Stimulated activated CD8-positive, alpha-beta memory T cell treated with anti-CD3 and anti-CD28 coated beads, Interleukin-7, amount 100 ng/mL, for 24 hours (primary cell): Measurements from ENCODE around the gene NEIL3.
"Not testable (repeated sequence)": the region's sequence is repeated elsewhere in the genome, so short reads cannot be mapped to it uniquely, and the experiment has no call there.

ENCODE experiments used
- DNase-seq: peaks from one replicate; pipeline ENCODE4 v3.0.0-alpha.2; 2020; ENCODE audit warnings: low read depth

Gene NEIL3

DNA sequence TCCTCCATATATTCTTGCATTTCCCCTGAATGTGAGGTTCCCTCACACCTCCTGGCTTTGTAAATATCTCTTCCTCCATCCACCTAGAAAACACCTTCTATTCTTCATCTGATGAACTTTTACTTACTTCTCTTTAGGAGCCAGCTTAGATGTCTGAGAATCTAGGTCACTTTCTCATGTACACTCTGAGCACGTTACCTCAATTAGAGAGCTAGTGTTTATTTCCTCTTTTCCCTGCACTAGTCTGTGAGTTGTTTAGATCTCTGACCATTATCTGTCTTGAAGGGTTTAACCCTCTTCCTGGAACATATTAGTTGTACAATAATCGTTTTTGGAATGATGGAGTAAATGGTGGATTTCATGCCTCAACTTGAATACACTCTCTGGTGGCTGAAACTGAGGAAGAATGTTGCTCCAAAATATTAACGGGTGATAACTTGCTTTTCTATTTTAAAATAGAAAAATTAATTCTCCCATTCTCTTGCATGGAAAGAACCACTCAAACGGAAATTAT lies 8.5 kb upstream of the NEIL3 start:
- no peak for DNase-seq

DNA sequence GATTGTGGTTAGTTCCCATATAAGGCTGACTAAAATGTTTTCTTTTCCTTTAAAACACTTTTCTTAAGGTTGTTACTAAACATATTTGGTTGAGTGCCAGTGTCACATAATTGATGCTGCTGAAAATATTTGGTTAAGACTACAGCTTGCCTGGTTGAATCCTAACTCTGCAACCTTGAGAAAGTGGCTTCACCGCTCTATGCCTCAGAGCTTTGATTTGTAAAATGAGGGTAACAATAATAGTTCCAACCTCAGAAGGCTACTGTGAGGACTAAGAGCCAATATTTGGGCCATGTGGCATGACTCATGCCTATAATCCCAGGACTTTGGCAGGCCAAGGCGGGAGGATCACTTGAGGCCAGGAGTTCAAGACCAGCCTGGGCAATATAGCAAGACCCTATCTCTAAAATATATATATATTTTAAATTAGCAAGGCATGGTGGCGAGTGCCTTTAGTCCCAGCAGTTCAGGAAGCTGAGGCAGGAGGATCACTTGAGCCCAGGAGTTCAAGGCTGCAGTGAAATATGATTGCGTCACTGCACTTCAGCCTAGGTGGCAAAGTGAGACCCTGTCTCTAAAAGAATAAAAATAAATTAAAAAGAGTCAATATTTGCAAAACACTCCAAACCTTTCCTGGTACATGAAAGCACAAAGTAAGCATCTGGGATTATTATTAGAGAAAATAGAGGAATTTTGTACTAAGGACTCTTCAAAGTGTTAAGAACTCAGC lies 7.1 kb upstream of the NEIL3 start:
- no peak for DNase-seq

DNA sequence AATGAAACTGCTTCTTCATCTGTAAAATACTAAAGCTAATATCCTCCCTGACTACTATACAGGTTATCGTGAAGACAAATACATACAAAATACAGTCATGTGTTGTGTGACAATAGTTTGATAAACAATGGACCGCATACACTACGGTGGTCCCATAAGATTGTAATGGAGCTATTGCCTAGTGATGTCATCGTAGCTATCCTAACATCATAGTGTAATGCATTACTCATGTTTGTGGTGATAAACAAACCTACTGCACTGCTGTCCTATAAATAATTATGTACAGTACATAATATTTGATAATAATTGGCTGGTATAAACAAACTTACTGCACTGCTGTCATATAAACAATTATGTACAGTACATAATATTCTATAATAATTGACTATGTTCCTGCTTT lies 5.6 kb upstream of the NEIL3 start:
- no peak for DNase-seq

DNA sequence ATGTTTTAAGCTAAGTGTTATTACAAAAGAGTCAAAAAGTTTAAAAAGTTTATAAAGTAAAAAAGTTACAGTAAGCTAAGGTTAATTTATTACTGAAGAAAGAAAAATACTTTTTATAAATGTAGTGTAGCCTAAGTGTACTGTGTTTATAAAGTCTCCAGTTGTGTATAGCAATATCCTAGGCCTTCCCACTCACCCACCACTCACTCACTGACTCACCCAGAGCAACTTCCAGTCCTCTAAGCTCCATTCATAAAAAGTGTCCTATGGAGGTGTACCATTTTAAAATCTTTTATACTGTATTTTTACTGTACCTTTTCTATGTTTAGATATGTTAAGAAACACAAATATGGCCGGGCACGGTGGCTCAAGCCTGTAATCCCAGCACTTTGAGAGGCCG lies 4.8 kb upstream of the NEIL3 start:
- DNase-seq: not testable (repeated sequence)

DNA sequence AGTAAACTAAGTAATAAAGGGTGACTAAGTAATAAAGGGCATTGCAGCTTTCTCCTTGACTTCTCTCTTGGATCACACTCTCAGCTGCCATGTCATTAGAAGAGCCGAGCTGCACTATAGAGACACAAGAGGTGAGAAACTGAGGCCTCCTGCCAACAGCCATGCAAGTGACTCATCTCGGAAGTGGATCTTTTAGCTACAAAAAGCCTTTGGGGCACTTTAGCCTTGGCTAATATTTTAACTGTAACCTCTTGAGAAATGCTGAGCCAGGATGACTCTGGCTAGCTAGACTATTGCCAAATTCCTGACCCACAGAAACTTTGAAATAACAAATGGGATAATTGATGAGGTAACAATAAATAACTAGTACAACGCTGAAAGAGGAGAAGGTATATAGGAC lies 1.5 kb upstream of the NEIL3 start:
- no peak for DNase-seq

DNA sequence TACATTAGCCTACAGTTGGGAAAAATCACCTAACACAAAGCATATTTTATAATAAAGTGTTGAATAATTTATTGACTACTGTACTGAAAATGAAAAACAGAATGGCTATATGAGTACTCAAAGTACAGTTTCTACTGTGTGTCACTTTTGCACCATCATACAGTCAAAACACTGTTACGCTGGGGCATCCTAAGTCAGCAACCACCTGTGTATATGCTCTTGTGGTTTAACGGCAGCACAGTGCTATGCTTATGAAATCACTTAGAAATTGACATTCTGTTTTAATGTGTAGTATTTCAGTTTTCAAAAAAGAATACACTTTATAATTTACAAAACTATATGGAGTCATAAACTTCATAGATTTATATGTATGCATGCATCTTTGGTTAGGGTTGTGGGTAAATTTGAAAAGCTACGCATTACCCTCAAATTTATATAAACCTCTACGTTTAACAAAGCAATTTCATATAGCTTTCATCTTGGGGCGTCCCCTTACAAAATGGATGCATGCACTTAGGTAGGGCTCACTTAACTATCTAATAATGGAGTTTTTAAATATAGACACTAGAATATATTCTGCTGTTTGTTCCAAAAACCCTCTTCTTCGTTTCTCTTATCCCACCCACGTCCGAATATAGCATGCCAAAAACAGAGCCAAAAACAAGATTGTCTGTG lies 690 bp upstream of the NEIL3 start:
- DNase-seq: no peak

DNA sequence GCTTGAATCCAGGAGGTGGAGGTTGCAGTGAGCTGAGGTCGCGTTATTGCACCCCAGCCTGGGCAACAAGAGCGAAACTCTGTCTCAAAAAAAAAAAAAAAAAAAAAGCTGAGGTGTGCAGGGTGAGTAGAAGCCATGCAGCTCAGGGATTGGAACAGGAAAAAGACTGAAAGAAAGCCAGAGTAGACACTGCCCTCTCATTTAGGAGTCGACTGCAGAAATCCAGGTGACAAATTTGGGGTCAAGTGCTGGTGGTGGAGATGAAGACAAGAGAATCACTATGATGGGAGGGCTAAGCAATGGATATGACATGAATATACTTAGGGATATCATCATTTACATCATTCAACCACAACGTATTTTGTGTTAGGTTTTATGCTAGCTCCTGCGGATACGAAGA lies 1.9 kb downstream of the NEIL3 start:
- no peak for DNase-seq

DNA sequence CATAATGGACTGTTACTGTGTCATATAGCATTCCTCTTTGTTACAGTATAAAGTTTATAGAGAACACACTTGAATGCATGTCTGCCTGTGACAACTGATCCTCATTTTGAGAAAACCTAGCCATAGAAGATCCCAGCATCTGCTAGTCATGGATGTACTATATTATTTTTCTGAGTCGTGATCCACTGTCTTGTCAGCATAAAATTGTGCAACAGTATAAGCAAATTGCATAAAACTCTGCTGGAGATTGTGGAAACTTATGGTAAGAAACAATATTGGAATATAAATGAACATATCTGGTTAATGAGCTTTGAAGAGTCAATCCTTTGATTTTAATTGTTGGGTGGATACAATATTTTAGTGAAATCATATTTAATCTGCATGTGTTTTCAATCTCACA lies 3.6 kb downstream of the NEIL3 start:
- DNase-seq: no peak

DNA sequence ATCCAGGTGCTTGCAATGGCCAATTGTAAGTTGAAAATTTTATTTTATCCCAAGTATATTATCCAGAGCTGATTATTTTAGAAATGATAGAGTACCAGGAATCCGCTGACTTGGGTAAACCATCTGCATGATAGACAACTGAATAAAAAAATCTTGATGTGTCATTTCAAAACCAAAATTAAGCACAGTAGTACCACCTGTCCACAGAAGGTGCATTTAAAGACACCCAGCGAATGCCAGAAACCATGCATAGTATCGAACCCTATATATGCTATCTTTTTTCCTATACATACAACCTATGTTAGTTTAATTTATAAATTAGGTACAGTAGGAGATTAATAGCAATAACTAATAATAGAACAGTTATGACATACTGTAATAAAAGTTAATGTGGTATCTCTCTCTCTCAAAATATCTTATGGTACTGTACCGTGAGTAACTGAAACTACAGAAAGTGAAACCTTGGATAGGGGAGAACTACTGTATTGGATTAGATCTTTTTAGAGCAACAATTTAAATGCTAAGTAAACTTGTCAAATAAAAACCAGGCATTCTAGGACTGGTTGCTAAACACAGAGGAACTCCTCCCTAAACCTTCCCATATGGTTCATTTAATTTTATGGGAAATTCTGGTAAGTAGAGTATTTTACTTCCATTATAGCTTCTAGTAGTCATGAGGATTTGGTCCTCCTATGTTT lies 6.2 kb downstream of the NEIL3 start:
- no peak for DNase-seq

DNA sequence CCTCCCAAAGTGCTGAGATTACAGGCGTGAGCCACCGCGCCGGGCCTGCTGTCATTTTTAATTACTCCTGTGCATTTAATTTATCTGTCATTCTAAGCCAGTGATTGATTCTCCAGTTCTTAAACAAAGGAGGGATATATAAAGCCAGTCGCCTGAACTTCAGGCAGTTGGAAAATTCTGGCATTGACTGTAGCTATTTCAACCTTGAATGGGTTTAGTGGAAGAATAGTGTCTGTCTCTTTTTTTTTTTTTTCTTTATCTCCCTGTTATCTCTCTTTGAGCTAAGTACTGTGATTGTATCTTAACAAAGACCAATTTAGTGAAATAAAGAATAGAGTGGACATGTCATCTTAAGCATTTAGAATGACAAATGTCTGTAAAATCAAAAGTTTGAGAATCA lies 11.0 kb downstream of the NEIL3 start:
- DNase-seq: no peak

DNA sequence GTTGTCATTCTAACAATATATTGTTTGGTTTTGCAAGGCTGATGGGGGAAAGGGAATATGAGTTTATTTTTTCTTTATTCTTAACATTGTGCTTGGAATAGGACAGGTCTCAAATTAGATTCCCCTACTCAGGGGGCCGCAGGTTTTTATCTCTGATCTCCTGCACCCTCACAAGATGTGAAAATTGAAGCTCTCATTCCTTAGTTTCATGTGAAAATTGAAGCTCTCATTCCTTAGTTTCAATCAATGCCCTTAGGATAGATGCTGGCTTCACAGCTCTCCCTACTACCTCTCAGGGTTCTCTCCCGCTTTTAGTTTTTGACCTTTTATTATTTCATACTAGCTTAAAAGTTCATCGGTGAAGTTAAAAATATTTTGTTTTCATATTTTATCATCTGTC lies 12.0 kb downstream of the NEIL3 start:
- DNase-seq: no peak

DNA sequence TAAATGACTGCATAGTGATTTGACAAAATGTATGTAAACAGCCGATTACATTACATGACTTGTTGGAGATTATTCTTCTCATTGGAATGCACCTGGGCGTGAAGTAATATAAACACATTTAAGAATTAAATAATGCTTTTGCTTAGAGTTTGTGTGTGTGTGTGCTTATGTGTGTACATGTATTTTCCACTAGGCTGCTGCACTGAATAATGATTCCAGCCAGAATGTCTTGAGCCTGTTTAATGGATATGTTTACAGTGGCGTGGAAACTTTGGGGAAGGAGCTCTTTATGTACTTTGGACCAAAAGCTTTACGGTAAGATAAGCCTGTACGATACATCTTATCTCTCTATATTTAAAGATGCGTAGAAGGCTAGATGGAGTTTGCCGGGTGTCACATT lies 12.6 kb downstream of the NEIL3 start:
- DNase-seq: no peak

DNA sequence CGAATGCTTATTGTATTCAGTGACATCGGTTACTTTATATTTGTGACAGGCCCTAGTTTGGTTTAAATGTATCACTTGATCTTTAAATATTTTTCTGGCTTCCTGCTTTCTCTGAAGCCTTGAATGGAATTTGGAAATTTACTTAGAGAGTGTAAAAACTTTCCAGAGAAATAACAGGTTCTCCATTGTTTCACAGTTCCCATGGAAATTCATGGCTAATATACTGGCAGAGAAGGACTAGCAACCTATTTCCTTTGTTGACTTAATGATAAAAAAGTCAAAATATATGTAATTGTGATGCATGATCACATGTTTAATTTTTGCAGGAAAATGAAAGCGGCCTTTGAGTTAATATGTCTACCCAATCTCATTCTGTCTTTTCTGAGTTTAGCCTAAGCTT lies 13.2 kb downstream of the NEIL3 start:
- no peak for DNase-seq

DNA sequence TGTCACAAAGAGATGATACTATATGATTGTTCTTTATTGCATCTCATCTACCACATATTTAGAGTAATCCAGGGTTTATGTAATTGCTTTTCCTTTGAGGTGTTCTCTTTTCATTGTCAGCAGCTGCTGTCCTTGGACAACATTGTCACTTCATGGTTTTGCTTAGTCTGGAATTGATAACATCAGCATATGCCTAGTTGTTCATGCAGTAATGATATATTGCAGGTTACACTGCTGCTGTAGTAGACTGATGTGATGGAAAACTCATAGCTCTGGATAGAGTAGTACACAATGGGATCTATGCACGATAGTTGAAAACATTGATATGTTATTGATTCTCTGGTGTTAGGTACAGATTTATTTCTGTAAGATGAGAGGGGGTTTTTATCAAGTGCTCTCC lies 13.7 kb downstream of the NEIL3 start:
- DNase-seq: no peak

DNA sequence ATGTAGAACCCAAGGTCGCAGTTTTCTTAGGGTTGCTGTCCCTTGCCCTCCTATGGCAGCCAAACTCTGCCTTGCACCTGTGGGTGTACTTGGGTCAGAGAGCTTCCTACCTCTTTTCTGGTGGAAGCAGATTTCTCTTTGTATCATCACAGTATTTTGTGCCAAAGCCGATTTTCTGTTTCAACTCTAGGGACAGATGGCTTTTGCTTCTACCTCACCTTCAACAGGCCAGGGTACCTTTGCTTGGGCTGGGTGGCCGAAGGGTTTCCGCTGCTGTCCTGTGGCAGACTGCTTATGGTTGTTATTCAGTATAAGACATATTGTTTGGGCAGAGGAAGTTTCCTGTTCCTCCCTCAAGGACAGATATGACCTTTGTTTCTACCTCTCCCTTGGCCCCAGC lies 22.4 kb downstream of the NEIL3 start:
- no peak for DNase-seq

DNA sequence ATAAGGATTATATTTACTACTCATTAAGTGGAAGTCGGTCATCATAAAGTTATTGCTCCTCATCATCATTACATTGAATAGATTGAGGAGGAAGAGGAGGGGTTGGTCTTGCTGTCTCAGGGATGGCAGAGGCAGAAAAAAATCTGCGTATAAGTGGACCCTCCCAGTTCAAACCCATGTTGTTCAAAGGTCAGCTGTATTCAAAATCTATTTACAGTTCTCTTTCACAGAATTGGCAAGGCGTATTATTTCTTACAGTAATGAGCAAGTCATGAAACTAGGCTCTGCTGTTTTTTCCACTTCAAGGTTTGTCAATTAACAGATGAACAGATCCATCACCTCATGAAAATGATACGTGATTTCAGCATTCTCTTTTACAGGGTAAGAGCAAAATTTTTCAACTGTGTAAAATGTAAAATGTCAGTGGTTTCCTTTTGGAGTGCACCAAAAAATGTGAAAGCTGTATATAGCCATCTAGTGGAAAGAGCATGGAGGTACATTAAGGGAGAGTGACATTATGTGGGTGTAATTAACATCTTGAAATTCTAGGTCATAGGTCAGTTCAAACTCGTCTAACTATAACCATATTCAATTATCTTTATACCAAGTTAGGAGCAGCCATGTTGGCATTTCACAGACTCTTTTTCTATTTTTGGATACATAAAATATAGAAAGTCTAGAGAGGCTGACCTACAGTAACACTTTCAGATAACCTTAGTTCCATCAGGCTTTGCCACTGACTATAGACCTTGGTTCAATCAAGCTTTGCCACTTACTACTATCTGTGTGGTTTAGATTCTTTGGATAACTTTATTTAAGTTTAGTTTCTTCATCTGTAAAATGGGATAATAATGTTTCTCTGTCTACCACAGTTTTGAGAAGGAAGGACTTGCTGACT lies 30.1 kb downstream of the NEIL3 start:
- DNase-seq: no peak

DNA sequence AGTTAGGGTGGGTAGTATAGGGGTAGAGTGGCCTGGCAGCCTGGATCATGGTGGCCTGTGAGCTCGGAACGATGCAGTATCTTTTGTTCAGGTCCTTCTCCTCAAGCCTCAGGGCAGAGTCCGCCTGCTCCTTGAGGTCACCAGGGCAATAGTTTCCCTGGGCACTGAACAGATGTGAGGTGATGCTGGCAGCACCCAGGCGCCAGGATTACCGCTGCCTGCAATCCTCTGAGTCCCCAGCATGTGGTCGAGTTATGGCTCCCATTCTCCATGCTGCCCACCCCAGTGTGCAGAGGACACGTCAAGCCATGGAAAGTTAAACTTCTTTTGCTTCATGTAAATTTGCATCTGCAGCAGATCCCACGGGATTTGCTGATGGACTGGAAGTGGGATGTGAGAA lies 38.7 kb downstream of the NEIL3 start:
- DNase-seq: no peak

DNA sequence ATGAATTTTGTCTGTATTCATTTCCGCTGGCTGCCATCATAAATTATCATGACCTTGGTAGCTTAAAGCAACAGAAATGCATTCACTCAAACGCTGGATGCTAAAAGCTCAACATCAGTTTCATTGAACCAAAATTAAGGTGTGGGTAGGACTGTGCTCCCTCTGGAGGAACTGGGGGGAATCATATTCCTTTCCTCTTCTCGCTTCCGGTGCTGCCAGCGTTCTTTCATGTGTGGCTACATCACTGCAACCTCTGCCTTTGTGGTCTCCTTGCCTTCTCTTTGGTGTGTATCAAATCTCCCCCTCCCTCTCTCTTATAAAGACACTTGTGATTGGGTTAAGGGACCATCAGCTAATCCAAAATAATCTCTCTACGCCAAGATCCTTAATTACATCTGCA lies 39.5 kb downstream of the NEIL3 start:
- DNase-seq: no peak

DNA sequence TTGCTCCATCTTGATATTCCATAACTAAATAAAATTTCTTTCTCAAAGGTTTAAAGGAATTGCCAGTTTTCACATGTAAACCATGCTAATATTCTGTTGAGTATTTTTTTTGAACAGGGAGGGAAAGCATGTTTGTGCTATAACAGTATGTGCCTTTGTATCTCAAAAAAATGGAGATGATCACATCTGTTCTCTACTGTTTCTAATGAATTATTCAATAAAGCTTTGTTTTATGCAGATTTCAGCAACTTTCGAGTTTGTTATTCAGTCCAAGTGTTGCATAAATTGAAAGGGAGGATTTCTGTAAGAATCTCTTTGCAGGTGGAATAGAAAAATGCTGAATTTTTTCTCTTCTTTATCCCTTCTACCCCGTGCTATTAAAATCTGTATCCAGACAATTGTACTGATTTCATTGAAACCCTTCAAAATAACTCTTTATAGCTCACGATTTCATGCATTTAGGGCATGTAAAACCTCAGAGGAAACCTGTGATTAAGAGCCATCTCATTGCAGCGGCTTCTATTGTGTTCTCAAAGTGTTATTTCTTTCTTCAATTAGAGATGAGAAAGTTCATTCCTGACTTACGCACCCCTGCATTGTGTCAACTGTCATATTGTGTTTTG lies 42.1 kb downstream of the NEIL3 start:
- DNase-seq: no peak

DNA sequence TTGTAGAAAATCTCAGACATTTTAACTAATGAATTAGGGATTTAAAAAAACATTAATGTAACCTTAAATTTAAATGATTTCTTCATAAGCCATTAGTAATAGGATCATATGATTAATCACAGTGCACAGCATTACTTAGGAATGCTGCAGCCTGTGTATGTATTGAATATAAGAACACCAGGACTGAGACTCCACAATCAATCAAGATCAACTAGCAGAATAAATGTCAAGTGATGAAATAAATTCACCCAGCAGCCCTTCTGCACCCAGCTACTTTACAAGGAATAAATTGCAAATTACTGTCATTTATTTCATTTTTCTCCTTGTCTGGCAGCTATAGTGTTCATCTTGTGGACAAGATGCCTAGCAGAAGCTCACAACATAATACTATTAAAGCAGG lies 46.5 kb downstream of the NEIL3 start:
- DNase-seq: no peak

DNA sequence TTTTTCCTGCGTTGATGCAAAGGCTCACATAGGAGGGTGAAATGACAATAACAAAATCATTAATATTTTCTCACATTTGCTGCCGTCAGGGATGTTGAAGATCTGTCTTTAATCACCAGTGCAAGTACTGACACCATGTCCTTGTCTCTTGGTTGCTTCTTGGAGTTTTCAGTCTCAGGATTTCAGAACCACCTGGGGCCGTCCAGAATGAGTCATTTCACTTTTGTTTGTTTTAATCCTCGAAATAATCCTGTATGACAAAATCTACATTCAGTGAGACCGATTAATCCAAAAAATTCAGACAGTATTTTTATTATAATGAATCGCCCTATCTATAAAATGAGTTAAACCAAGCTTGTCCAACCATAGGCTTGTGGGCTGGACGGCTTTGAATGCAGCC lies 47.2 kb downstream of the NEIL3 start:
- DNase-seq: no peak

DNA sequence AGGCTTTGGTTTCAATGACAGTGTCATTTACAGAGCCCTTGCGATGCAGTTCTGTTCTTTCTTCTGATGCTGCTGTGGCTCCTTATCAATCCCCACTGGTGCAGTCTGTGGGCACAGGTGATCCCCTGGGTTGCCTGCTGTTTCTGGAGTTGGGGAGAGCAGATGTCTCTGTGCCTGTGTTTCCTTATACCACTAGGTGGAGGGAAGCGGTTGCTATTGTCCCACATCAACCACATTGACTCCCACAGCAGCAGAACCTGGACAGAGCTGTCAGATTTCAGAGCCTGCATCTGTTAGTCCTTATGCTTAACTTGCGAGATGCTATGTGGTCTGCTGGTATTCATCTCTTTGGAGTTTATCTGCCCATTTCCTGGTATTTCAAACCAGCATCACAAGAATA lies 57.7 kb downstream of the NEIL3 start:
- DNase-seq: no peak
